OCI-LY3 (cell line): ENCODE results near the gene FOXE3.

ENCODE experiments used
- H2AFZ ChIP-seq: fragments of 200-600, 300-600 bp; shearing (Covaris generic); 2 replicates; pipeline ENCODE4 v1.6.0; 2014; ENCODE audit warnings: antibody characterized with exemption, low read depth, low read length
- H3K27ac ChIP-seq: fragments of 200-600, 300-600 bp; sonication (generic); 2 replicates; pipeline ENCODE4 v1.5.1; 2014; ENCODE audit warnings: mild to moderate bottlenecking, low read length, moderate library complexity, mixed read lengths
- H3K27me3 ChIP-seq: fragments of 200-600, 300-600 bp; sonication (generic); 2 replicates; pipeline ENCODE4 v1.6.1; 2014; ENCODE audit warnings: low read depth, low read length, mixed read lengths
- H3K36me3 ChIP-seq: fragments of 200-600, 300-600 bp; sonication (generic); replicated peaks from 2 replicates; pipeline ENCODE3; 2014; ENCODE audit warnings: low read depth, low read length, mixed read lengths
- H3K4me1 ChIP-seq: fragments of 300-600, 200-600 bp; sonication (generic); 2 replicates; pipeline ENCODE4 v1.6.1; 2014; ENCODE audit warnings: low read length, mixed read lengths
- H3K4me2 ChIP-seq: fragments of 200-600, 300-600 bp; sonication (generic); 2 replicates; pipeline ENCODE4 v1.6.1; 2014; ENCODE audit warnings: low read length, mixed read lengths
- H3K4me3 ChIP-seq: fragments of 300-600, 200-600 bp; sonication (generic); 2 replicates; pipeline ENCODE4 v1.5.1; 2014; ENCODE audit warnings: antibody characterized with exemption, mild to moderate bottlenecking, low read length, moderate library complexity
- H3K79me2 ChIP-seq: fragments of 300-600, 200-600 bp; shearing (Covaris generic); 2 replicates; pipeline ENCODE4 v1.6.1; 2014; ENCODE audit warnings: mild to moderate bottlenecking, low read length, mixed read lengths
- H3K9ac ChIP-seq: fragments of 300-600, 200-600 bp; shearing (Covaris generic); 2 replicates; pipeline ENCODE4 v1.6.0; 2014; ENCODE audit warnings: mild to moderate bottlenecking, low read length, moderate library complexity
- H3K9me3 ChIP-seq: fragments of 200-600, 300-600 bp; shearing (Covaris generic); 2 replicates; pipeline ENCODE4 v1.6.1; 2014; ENCODE audit warnings: low read length, mixed read lengths; ENCODE audit not compliant: insufficient read depth
- H4K20me1 ChIP-seq: fragments of 200-600, 300-600 bp; sonication (generic); 2 replicates; pipeline ENCODE4 v1.6.1; 2016; ENCODE audit warnings: low read length, mixed read lengths; ENCODE audit not compliant: insufficient read depth
- CTCF ChIP-seq: fragments of 200-600, 300-600 bp; sonication (generic); IDR thresholded peaks from 2 replicates; pipeline ENCODE4 v1.5.1; 2014; ENCODE audit warnings: antibody characterized with exemption, low read length, low read depth
- EZH2phosphoT487 ChIP-seq: fragments of 200-600 bp; shearing (Covaris generic); IDR thresholded peaks from 2 replicates; pipeline ENCODE4 v1.6.1; 2018; ENCODE audit warnings: antibody characterized with exemption, mixed run types, low read depth

The FOXE3 gene

GRCh38 chr1:47418681-47419325 lies 2.7 kb downstream of the FOXE3 start:
- Histone ChIP-seq H2AFZ (no peak overlapping the region), H3K9ac (no peak overlapping the region)

GRCh38 chr1:47420547-47420946 lies 4.5 kb downstream of the FOXE3 start:
- Histone ChIP-seq H3K36me3 (no peaks in the 10 kb centered on the region), H3K79me2 (no peaks in the 10 kb centered on the region), H3K27ac (no peak overlapping the region), H3K4me1 (no peaks in the 10 kb centered on the region), H3K4me3 (no peak overlapping the region), H3K27me3 (no peaks in the 10 kb centered on the region), H3K4me2 (no peak overlapping the region), H3K9ac (no peak overlapping the region), H4K20me1 (no peaks in the 10 kb centered on the region), H2AFZ (no peak overlapping the region), H3K9me3 (no peaks in the 10 kb centered on the region)
- TF ChIP-seq CTCF: no peak
- TF ChIP-seq EZH2phosphoT487: no peak

More at GRCh38 chr1:47418681-47419325, 2.7 kb downstream of the FOXE3 start:
- Histone ChIP-seq H3K4me1 (no peaks in the 10 kb centered on the region), H3K36me3 (no peaks in the 10 kb centered on the region), H3K4me2 (no peak overlapping the region), H3K9me3 (no peaks in the 10 kb centered on the region), H3K27me3 (no peaks in the 10 kb centered on the region), H3K4me3 (no peak overlapping the region), H3K79me2 (no peaks in the 10 kb centered on the region), H4K20me1 (no peaks in the 10 kb centered on the region), H3K27ac (no peak overlapping the region)
- TF ChIP-seq EZH2phosphoT487 (no peak), CTCF (no peak)

- no peaks in the 10 kb centered on the region for H3K4me1 ChIP-seq
- no peak overlapping the region for H3K4me3 ChIP-seq
- no peaks in the 10 kb centered on the region for H3K27me3 ChIP-seq
- no peaks in the 10 kb centered on the region for H3K9me3 ChIP-seq
- no peaks in the 10 kb centered on the region for H3K79me2 ChIP-seq
- no peaks in the 10 kb centered on the region for H3K36me3 ChIP-seq
- H3K9ac ChIP-seq: no peak overlapping the region
- no peak overlapping the region for H3K27ac ChIP-seq
- H2AFZ ChIP-seq: no peak overlapping the region
- no peaks in the 10 kb centered on the region for H4K20me1 ChIP-seq
- no peak overlapping the region for H3K4me2 ChIP-seq
- TF ChIP-seq CTCF: no peak
- no peak for TF ChIP-seq EZH2phosphoT487
Measured at GRCh38 chr1:47423872-47424271, 7.8 kb downstream of the FOXE3 start.

GRCh38 chr1:47424336-47424982 lies 8.4 kb downstream of the FOXE3 start:
- Histone ChIP-seq H3K9me3 (no peaks in the 10 kb centered on the region), H3K27ac (no peak overlapping the region), H2AFZ (no peak overlapping the region), H3K4me1 (no peaks in the 10 kb centered on the region), H3K27me3 (no peaks in the 10 kb centered on the region), H4K20me1 (no peaks in the 10 kb centered on the region), H3K36me3 (no peaks in the 10 kb centered on the region), H3K79me2 (no peaks in the 10 kb centered on the region), H3K9ac (no peak overlapping the region), H3K4me2 (no peak overlapping the region), H3K4me3 (no peak overlapping the region)
- peak; percentile 69 for TF ChIP-seq CTCF
- no peak for TF ChIP-seq EZH2phosphoT487
